GM12892 (cell line): ENCODE results near the gene RANBP17.

Experiments
- POLR2A ChIP-seq: IDR thresholded peaks from 2 replicates; pipeline ENCODE4 v1.6.1; 2011; ENCODE audit warnings: low read depth, low read length, control low read depth
- POLR2AphosphoS5 ChIP-seq: IDR thresholded peaks from 2 replicates; pipeline ENCODE4 v1.6.1; 2011; ENCODE audit warnings: low read depth, low read length, control low read depth
- TAF1 ChIP-seq: IDR thresholded peaks from 2 replicates; pipeline ENCODE4 v1.6.1; 2011; ENCODE audit warnings: low read depth, mild to moderate bottlenecking, control low read depth, low read length, borderline replicate concordance

- TF ChIP-seq POLR2A (no peak), POLR2AphosphoS5 (no peak), TAF1 (no peak)
Measured at GRCh38 chr5:170892196-170892595, 30.4 kb downstream of the RANBP17 start.
